RCC 7860 (cell line): ENCODE results near the gene IL12A.

Source experiments
- DNase-seq: peaks from one replicate; pipeline ENCODE4 v3.0.0-alpha.2; 2015; ENCODE audit warnings: low spot score
- FAIRE-seq: peaks from 2 replicates; lab custom pipeline; 2012; peaks lifted over from hg19 to GRCh38; lab: Jason Lieb, UNC

IL12A gene

GRCh38 chr3:159988617-159989271 is at the start of gene IL12A:
Gene IL12A, plus strand, starts transcription at chr3:159988835.
- FAIRE-seq: no peak
- peak; percentile 48 for DNase-seq

DNA sequence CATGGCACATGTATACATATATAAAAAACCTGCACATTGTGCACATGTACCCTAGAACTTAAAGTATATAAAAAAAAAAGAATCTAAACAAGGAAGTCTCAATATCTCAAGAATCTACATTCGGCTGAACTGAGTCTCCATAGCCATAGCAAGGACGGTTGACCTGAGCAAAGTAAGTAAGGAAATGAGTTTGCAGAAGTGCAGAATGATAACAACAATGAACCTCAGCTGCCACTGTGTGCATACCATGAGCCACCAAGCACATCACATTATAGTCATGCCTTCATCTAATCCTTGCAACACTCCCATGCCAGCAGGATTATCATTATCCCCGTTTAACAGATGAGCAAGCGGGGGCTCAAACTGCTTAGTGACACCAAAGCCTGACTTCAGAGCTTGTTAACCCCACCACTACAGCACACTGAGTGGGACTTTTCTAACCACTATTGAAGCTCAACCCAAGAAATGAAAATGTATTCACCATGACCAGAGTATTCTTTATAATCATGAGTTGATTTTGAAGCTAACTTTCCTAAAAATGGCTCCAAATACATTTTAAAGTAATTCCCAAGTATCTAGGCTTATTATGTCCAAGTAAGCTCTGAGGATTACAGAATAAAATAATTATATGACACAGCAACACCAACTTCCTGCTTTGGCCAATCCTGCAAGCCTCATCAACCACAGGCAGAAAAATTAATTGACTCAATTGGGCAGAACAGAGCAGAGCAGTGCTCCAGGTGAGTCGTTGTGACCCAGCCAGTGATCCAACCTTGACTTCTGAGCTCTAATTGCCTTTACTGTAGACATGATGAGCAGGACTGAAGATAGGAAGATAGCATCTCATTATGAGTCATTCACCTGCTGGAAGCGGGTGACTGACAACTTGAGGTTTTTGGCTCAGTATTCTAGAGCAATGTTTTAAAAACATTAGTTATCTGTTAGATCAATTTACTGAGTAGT is 47.3 kb upstream of the IL12A start:
- peak; percentile 48 for DNase-seq
- no peak for FAIRE-seq

DNA sequence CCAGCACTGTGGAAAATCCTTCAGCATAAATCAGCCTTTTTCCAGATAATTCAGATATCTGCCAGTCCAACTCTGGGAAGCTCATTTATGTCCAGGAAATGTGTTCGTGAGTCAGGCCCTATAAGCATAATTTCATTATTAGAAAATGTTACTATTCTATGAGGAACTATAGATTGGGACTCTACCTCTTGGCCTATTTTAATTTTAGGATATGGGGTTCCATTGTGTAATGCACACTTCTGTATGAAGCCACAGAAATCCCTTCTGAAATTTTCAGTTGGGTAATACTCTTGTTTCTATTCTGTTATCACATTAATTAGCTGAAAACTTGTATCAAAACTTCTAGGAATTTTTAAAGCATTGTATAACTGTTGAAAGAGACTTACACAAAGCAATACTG is 43.9 kb upstream of the IL12A start:
- DNase-seq (no peak), FAIRE-seq (no peak)

DNA sequence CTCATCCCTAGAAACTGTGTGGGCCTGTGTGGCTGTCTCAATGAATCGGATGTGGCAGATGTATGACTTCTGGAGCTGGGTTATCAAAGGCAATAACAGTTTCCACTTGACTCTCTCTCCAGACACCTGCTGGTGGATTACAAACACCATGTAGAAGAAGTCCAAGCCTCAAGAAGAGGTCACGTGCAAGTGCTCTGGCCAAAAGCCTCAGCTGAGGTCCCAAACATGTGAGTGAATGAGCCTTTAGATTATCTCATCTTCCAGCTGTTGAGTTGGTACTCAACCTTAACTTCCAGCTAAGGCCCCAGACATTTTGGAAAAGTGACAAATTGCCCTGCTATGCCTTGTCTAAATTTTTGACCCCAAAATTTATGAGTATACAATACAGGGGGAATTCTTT is 42.7 kb upstream of the IL12A start:
- FAIRE-seq: no peak
- no peak for DNase-seq

GRCh38 chr3:159947220-159947619 is 41.4 kb upstream of the IL12A start:
- FAIRE-seq (no peak), DNase-seq (peak; percentile 7)

- DNase-seq: peak; percentile 54
These were observed 40.0 kb upstream of the IL12A start for GRCh38 chr3:159948429-159949144.

DNA sequence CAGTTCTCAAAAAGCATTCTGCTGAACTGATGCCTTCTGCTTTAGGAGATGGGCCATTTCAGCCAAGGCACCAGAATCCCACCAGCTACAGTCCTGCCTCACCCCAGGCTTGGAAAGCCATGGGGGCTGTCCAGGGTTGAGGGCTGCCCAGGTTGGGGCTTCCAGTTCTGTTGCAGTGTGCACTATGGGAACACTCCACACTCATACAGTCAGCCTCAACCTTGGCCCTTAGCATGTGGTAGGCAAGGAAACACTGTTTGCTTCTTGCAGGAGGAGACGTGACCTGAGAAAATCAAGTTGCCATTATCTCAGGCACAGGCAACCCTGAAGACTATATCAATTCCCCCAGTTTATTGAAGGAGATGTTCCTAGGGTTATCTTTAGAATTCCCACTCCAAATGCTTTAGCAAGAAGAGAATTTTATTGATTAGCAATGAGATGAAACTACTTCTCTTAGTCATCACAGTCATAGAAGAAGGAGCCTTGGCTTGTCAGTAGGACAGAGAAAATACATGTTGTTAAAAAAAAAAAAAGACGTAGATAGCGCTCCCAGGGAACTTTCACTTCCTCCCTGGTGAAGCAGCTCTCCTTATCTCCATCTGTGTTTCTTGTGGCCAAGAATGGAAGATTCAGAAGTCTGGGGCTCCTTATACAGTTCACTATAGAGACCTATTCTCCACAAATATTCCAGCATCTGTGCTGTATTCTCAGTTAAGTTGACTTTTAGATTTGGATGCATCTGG is 38.3 kb upstream of the IL12A start:
- no peak for FAIRE-seq
- no peak for DNase-seq

More at GRCh38 chr3:159948429-159949144, 40.0 kb upstream of the IL12A start:
- peak; percentile 35 for FAIRE-seq

GRCh38 chr3:159951540-159951939 is 37.1 kb upstream of the IL12A start:
- no peak for FAIRE-seq
- DNase-seq: no peak

DNA sequence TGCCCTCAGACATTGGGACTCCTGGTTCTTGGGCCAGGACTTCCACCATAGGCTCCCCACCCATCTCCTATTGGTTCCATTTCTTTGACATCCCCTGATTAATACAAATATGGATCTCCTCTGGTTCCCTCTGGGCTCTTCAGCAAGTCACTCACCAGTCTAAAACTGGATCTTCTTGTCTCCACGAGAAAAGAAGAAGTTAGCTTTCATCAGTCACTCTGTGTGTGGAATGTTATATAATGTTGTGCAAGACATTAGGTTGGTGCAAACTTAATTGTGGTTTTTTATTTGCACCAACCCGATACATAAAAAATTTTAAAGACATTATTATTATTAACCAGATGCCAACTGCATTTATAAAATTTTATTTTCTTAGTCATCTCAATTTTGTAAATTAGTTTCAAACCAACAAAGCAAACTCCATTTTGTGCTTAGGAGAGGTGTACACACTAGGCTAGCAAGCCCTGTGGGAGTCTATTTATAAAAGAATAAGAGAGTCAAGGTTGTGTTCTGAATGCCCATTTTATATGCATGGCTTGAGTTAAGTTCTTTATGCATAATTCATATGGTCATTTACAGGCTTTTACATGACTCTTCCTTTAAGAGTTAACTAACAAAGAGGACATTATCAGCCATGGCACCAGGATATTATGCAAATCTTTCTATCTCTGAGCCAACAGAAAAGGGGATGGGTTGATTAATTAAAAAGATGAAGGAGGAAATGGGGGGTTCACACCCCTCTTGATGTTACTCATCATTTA is 35.1 kb upstream of the IL12A start:
- no peak for DNase-seq
- no peak for FAIRE-seq

DNA sequence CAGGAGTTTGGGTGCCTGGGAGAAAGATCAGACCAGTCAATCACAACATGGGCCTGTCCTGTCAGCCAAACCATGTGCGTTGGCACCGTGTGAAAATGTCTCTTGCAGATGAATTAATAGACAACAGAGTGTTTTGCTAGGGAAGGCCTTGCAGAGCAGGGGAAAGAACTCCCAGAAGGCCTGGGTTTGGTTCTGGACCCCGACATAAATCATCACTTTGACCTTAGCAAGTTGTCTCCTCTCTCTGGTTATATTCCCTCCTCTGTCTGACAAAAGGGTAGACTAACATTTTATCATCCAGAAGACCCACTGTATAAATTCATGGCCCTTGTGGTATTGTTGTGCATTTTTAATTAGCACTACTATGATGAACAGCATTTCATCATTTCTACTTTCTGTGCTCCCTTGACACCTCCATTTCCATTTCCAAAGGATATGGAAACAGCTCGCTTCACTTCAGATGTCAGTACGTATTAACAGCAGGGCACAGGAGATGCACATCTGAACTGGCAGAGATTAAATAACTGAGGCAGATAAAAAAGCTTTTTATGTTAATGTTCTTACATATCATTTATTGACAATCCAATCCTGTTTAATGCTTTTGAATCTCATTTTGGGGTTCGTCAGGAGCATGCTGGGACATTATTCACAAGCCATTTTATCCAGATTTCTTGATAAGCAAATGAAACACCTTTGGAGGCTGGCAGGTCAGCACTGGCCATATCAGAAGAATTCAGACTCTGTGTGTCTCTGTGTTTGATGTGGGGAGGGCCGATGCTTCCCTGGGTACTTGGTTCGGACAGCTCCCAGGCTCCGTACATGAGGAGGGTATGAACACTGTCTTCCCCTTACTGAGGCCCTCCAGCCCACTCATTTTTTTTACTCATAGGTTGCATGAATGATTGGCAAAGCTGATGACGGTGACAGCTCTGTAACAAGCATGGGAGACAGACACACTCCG is 28.2 kb upstream of the IL12A start:
- FAIRE-seq: no peak

DNA sequence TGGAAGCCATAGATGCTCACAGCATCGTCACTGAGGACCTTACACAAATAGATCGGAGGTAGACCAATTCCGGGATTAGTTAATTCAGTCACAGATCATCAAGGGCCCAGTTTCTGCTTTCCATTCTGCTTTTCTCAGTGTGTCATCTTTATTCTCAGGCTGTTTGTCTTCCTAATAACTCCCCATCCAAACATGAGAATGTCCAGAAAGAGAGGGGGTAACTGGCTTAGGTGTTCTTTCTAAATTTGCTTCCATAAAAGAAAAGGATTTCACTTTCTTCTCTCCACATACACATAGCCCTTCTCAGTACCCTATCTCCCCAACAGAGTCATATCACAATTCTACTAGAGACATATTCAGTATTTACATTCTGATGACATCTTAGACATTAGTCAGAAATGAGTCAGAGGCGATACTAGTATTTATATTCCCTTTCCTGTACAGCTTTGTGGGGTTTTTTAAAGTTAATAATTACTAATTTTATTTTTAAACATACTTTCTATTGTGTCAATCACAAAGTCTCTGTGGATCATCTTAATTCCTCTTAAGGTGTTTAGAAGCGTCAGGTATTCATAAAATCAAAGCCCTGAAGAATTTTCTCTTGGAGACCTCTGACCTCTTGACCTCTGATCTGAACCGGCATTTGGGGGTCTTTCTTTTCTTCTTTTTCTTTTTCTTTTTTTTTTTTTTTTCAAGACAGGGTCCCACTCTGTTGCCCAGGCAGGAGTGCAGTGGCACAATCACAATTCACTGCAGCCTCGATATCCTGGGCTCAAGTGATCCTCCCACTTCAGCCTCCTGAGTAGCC is 24.3 kb upstream of the IL12A start:
- FAIRE-seq: peak; percentile 98

More for the DNA sequence above, 28.2 kb upstream of the IL12A start:
- no peak for DNase-seq

DNA sequence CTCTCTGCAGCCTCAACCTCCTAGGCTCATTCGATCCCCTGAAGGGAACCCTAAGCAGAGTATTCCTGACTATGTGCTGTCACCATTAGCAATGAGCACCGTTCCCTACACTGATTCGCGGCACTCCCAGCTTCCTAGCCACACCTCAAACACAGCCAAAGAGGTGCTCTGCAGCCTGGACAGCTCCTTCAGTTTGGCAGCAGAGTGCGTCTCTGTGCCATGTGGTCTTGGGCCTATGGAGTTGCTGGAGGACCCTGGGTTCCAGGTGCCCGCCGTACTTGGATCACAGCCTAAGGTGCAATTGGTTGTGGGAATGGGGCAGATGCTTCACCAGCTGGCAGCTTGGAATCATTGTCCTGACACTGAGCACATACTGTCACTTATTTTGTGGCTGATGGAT is 17.3 kb upstream of the IL12A start:
- DNase-seq (no peak), FAIRE-seq (no peak)

More for the DNA sequence above, 24.3 kb upstream of the IL12A start:
- peak; percentile 91 for DNase-seq

DNA sequence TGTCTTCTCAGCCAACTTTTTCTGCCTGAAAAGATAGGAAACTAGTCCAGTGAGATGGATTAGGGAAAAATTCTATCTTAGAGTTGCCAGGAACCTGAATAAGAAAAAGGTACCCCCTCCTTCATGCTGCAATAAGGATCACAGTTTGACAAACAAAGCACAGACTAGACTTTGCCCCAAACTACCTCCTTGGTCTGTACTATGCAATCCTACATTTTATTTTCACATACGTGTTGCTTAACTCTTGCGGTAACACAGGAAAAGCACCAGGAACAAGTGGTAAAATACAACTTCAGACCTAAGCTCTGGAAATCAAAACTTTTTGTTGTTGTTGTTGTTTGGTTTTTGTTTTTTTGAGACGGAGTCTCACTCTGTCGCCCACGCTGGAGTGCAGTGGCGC is 11.3 kb upstream of the IL12A start:
- FAIRE-seq (no peak), DNase-seq (no peak)

DNA sequence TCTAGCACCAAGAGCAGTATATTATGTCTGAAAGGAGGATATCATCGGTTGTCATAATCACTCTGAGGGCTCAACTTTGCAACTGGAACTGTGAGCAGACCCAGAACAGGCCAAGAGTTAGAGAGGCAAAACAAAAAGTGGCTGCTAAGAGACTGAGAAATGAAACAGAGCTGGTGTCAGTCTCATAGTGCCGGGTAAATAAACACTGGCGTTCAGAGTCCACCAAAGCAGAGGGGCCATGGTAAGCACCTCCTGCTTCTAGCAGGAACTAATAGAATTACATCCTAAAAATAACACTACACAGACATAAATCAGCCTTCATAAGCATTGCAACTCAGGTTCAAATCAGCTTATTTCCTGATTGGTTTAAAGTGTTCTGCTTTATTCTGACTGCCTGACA is 10.3 kb upstream of the IL12A start:
- no peak for FAIRE-seq
- no peak for DNase-seq

- DNase-seq: no peak
- FAIRE-seq: no peak
These were observed 9.5 kb upstream of the IL12A start for GRCh38 chr3:159978918-159979703.

- no peak for FAIRE-seq
- DNase-seq: no peak
These were observed 6.1 kb upstream of the IL12A start for GRCh38 chr3:159982442-159982974.

DNA sequence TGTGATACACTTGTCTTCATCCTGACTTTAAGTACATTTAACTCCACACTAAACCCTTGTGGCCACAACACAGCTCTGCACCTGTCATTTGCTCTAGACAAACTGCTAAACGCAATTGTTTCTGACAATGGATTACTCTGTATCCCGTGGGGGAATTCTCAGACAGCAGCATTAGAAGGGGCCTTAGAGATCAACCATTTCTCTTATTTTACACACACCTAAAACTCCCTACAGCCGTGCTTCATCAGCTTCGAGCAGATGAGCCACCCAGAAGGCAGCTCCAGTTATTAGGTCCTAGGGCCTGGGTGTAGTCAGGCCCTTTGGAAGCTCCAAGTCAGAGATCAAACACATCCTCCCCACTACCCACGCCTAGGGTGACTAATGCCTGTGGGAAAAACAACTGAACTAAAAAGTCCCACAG is 1.3 kb upstream of the IL12A start:
- FAIRE-seq (peak; percentile 41), DNase-seq (peak; percentile 39)
